GM19351 (cell line): Measurements from ENCODE around the gene SERHL2.
"Not testable (repeated sequence)": the region's sequence is repeated elsewhere in the genome, so short reads cannot be mapped to it uniquely, and the experiment has no call there.

ENCODE experiments used
- ATAC-seq: cut with Tn5 transposase; IDR thresholded peaks from one replicate; pipeline ENCODE4 v1.9.1; 2021; ENCODE audit warnings: mild to moderate bottlenecking, moderate library complexity; ENCODE audit not compliant: unreplicated experiment

Gene SERHL2

GRCh38 chr22:42553475-42554361 is at the start of gene SERHL2:
SERHL2 (plus strand) TSS chr22:42553956; CDS start chr22:42554021, 65 bp downstream.
- ATAC-seq = peak; percentile 64

GRCh38 chr22:42508327-42508974 is 45.3 kb upstream of the SERHL2 start:
- not testable (repeated sequence) for ATAC-seq

GRCh38 chr22:42508975-42509364 is 44.8 kb upstream of the SERHL2 start:
- ATAC-seq = not testable (repeated sequence)

- no peak for ATAC-seq
These were observed 44.2 kb upstream of the SERHL2 start for GRCh38 chr22:42509548-42509947.

- ATAC-seq = no peak
These were observed 42.3 kb upstream of the SERHL2 start for GRCh38 chr22:42511401-42511891.

- ATAC-seq = not testable (repeated sequence)
These were observed 41.3 kb upstream of the SERHL2 start for GRCh38 chr22:42512273-42512990.

- not testable (repeated sequence) for ATAC-seq
These were observed 39.4 kb upstream of the SERHL2 start for GRCh38 chr22:42514331-42514730.

- not testable (repeated sequence) for ATAC-seq
These were observed 38.5 kb upstream of the SERHL2 start for GRCh38 chr22:42515304-42515703.

GRCh38 chr22:42515896-42516295 is 37.9 kb upstream of the SERHL2 start:
- no peak for ATAC-seq

- not testable (repeated sequence) for ATAC-seq
These were observed 36.7 kb upstream of the SERHL2 start for GRCh38 chr22:42517103-42517502.

GRCh38 chr22:42518638-42519524 is 34.9 kb upstream of the SERHL2 start:
- ATAC-seq = peak; percentile 13

- ATAC-seq = peak; percentile 77
These were observed 34.0 kb upstream of the SERHL2 start, which contains the start of gene RRP7A for GRCh38 chr22:42519525-42520401. RRP7A (minus strand) TSS chr22:42519796; CDS start chr22:42519786, 10 bp downstream.

GRCh38 chr22:42521228-42521546 is 32.6 kb upstream of the SERHL2 start:
- ATAC-seq = no peak

GRCh38 chr22:42522546-42522945 is 31.2 kb upstream of the SERHL2 start:
- ATAC-seq = no peak

GRCh38 chr22:42528591-42529307 is 25.0 kb upstream of the SERHL2 start:
- no peak for ATAC-seq

- not testable (repeated sequence) for ATAC-seq
These were observed 24.3 kb upstream of the SERHL2 start for GRCh38 chr22:42529435-42529834.

GRCh38 chr22:42531401-42532084 is 22.2 kb upstream of the SERHL2 start:
- ATAC-seq = not testable (repeated sequence)

- no peak for ATAC-seq
These were observed 20.1 kb upstream of the SERHL2 start for GRCh38 chr22:42533638-42533977.
